NCI-H2081 treated with DMSO at 0.1 percent for 48 hours (cell line): ENCODE measurements around the gene MAN1A1.
A peak's percentile ranks its signal among the peaks of the same experiment; 100 is the strongest.

Experiments used
- DNase-seq: peaks from one replicate; lab custom pipeline; 2025; lab: John Stamatoyannopoulos, UW

The MAN1A1 gene

GRCh38 chr6:119269266-119270103 lies 80.1 kb downstream of the MAN1A1 start:
- DNase-seq = no peak

- no peak for DNase-seq
Observed at GRCh38 chr6:119267126-119267905, 82.2 kb downstream of the MAN1A1 start.

GRCh38 chr6:119264854-119265397 lies 84.6 kb downstream of the MAN1A1 start:
- no peak for DNase-seq

GRCh38 chr6:119262612-119263011 lies 86.9 kb downstream of the MAN1A1 start:
- no peak for DNase-seq

GRCh38 chr6:119261944-119262284 lies 87.6 kb downstream of the MAN1A1 start:
- DNase-seq = no peak

GRCh38 chr6:119259027-119259426 lies 90.5 kb downstream of the MAN1A1 start:
- DNase-seq = no peak

GRCh38 chr6:119257726-119258125 lies 91.8 kb downstream of the MAN1A1 start:
- no peak for DNase-seq

GRCh38 chr6:119256978-119257462 lies 92.5 kb downstream of the MAN1A1 start:
- no peak for DNase-seq

GRCh38 chr6:119256392-119256791 lies 93.2 kb downstream of the MAN1A1 start:
- DNase-seq = no peak

- DNase-seq = no peak
Observed at GRCh38 chr6:119255492-119255891, 94.1 kb downstream of the MAN1A1 start.

GRCh38 chr6:119250036-119250435 lies 99.5 kb downstream of the MAN1A1 start:
- no peak for DNase-seq

GRCh38 chr6:119249319-119249718 lies 100.2 kb downstream of the MAN1A1 start:
- no peak for DNase-seq

- DNase-seq = no peak
Observed at GRCh38 chr6:119247504-119247903, 102.1 kb downstream of the MAN1A1 start.

GRCh38 chr6:119243657-119244056 lies 105.9 kb downstream of the MAN1A1 start:
- peak; percentile 19 for DNase-seq

GRCh38 chr6:119243037-119243436 lies 106.5 kb downstream of the MAN1A1 start:
- no peak for DNase-seq

- DNase-seq = no peak
Observed at GRCh38 chr6:119241540-119242309, 107.8 kb downstream of the MAN1A1 start.

- no peak for DNase-seq
Observed at GRCh38 chr6:119241111-119241465, 108.5 kb downstream of the MAN1A1 start.

- DNase-seq = no peak
Observed at GRCh38 chr6:119240257-119241110, 109.1 kb downstream of the MAN1A1 start.

GRCh38 chr6:119237177-119237715 lies 112.3 kb downstream of the MAN1A1 start:
- no peak for DNase-seq

GRCh38 chr6:119234941-119235340 lies 114.6 kb downstream of the MAN1A1 start:
- no peak for DNase-seq

GRCh38 chr6:119234457-119234856 lies 115.1 kb downstream of the MAN1A1 start:
- no peak for DNase-seq
